GM12872 (cell line): ENCODE measurements around the gene DIAPH2.

Source experiments
- TF ChIP-seq, protein P1 (sequence below): IDR thresholded peaks from 3 replicates; pipeline ENCODE4 v1.5.1; 2011; ENCODE audit warnings: low read depth, mild to moderate bottlenecking, low read length, moderate library complexity; ENCODE audit not compliant: insufficient read depth

Gene DIAPH2

DNA sequence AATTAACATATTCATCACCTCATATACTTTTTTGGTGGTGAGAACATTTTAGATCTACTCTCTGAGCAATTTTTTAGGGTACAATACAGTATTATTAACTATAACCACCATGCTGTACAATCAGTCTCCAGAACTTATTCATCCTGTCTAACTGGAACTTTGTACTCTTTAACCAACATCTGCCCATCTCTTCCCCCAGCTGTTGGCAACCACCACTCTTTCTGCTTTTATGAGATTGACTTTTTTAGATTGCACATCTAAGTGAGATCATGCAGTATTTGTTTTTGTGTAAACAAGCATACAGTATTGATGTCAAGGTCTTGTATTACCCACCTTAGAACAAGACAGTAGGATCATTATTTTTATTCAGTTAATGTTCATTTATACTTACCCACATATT is 715.9 kb downstream of the DIAPH2 start:
- TF ChIP-seq, protein P1, sequence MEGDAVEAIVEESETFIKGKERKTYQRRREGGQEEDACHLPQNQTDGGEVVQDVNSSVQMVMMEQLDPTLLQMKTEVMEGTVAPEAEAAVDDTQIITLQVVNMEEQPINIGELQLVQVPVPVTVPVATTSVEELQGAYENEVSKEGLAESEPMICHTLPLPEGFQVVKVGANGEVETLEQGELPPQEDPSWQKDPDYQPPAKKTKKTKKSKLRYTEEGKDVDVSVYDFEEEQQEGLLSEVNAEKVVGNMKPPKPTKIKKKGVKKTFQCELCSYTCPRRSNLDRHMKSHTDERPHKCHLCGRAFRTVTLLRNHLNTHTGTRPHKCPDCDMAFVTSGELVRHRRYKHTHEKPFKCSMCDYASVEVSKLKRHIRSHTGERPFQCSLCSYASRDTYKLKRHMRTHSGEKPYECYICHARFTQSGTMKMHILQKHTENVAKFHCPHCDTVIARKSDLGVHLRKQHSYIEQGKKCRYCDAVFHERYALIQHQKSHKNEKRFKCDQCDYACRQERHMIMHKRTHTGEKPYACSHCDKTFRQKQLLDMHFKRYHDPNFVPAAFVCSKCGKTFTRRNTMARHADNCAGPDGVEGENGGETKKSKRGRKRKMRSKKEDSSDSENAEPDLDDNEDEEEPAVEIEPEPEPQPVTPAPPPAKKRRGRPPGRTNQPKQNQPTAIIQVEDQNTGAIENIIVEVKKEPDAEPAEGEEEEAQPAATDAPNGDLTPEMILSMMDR, result no peak

DNA sequence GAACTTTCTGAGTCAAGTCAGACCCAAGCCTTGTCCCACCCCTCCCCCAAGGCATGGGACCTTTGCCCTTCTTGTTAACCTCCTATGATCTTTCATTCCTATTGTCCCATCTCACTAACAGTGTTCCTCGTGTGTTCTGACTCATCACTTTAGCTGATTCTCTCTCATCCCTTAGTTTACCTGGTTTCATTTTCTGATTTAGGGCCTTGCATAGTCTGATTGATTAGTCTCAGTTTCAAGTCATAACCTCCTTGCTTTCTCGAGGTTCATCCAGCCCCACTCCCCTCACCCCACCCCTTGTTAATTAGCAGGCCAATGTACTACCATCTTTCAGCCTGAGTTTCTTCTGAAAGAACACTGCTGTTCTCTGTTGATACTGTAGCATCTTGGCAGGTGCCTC is 716.5 kb downstream of the DIAPH2 start:
- TF ChIP-seq, protein P1, result no peak

DNA sequence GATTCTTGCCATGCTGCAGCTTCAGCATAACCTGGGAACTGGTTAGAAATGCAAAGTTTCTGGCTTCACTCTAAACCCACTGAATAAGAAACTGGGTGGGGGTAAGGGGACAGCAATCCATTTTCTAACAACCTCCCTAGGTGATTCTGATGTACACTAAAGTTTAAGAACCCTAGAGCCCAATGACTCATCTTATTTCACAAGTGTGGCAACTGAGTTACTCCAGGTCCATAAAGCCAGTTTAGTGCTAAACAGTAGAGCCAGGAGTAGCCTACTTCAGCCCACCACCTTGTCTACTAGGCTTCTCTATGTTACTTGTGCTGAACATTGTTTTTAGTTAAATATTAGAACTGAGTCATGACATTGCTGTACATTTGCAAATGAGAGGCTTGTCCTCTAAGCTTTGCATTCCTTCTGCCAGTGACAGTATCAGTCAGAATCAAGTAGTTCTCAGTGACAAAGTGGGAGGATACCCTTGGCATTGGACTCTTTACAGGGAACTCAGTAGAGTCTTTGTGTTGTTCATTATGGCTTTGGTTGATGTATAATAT is 717.0 kb downstream of the DIAPH2 start:
- TF ChIP-seq, protein P1, result no peak

DNA sequence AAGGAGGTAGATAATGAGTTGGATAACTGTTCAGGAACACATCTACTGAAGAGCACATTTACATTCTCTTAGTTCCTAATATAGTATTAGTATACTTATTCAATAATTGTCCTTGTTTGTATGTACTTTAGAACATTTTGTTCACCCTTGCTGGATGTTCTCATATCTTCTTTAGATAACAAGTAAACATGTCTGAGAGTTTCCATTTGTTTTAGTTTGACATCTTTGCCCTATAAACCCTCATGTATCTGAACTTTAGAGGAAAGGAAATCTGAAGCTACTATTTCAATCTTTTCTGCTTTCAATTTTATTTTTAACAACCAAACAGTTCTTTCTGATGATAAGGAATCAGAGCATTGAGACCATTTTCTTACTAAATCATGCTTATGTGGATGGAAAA is 717.7 kb downstream of the DIAPH2 start:
- TF ChIP-seq, protein P1, result no peak

DNA sequence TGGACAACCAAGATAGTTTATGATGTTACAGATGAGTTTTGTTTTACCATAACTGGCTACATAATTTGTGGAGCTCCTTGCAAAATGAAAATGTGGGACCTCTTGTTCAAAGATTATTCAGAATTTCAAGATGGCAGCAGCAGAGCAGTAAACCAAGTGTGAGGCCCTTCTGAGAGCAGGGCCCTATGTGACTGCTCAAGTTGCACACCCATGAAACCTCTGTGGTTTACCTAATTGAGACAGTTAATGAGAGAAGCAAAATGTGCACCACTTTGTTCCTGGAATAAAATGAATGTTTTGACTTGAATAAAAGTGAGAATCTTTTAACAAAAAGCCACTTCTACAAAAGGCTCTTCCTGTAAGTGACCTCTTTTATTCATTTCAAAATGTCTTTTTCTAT is 718.3 kb downstream of the DIAPH2 start:
- TF ChIP-seq, protein P1, result no peak

DNA sequence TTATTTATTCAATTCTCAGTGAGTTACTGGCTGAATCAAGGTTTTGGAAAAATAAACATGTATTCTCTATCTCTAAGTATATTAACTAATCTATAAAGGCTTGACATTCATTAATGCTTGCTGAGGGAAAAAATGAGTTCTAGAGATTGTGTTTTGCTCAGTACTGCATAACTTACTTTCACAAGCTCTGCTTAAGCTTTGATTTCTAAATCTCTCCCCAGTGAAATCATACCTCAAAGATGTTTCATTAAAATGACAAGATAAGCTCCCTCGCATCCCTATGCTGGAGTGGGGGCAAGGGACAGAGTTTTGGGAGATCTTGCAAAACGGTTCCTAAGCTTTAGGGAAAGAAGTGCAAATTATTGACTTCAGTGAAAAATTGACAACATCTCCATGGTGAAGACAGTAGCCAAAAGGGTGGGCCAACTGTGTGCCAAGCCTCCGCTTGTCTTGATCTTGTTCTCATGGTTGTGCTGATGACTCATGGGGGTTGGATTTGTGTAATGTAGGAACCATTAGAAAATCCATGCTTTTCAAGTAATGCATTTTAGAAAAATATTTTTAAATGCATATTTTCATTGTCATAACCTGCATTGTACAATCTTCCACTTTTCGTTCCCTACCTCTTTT is 720.5 kb downstream of the DIAPH2 start:
- TF ChIP-seq, protein P1, result no peak

DNA sequence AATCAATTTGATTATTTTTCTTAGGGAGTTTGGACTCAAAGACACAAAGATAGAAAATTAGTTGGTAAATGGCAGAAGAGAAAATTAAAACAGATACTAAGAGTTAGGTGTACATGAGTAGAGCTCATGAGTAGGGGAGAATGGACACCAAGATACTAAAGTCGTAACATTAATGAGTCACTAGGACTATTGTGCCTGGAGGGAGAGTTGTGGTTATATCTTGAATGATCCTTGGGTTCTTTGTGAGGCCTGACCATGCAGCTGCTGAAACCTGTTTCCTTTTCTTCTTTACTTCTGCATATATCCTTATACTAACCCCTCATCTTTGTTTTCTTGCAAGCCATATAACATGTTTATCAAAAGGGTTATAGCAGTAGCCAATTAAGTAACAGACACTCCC is 731.8 kb downstream of the DIAPH2 start:
- TF ChIP-seq, protein P1, result no peak

DNA sequence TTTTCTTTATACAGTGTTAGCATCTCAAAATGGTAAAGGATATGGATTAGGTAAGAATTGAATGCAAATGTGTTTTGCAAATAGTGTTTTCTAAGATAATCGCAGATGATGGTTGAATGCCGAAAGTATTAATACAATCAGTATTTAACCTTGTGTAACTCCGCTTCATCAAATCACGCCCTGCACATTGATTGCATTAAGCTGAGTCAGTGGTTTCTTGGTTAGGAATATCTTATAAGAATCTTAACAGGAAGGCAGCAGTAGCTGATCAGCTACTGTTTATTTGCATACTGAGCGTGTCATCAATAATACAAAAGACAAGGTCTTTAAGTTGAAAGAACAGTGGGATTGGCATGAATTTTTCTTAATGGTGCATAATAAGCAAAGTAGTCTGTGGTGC is 744.5 kb downstream of the DIAPH2 start:
- TF ChIP-seq, protein P1, result no peak
